ENCODE data around the gene COQ6.

COQ6 gene

DNA sequence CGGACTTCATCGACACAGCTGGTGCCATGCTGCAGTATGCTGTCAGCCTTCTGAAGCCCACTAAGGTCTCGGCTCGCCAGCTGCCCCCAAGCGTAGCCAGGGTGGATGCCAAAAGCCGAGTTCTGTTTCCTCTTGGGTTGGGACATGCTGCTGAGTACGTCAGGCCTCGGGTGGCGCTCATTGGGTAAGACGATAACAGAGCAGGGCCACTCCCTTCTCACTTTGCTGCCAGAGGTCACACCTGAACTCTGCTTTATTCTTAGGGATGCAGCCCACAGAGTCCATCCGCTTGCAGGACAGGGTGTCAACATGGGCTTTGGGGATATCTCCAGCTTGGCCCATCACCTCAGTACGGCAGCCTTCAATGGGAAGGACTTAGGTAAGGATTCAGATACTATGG, 11.1 kb downstream of the COQ6 start:
- TF ChIP-seq, protein P1, sequence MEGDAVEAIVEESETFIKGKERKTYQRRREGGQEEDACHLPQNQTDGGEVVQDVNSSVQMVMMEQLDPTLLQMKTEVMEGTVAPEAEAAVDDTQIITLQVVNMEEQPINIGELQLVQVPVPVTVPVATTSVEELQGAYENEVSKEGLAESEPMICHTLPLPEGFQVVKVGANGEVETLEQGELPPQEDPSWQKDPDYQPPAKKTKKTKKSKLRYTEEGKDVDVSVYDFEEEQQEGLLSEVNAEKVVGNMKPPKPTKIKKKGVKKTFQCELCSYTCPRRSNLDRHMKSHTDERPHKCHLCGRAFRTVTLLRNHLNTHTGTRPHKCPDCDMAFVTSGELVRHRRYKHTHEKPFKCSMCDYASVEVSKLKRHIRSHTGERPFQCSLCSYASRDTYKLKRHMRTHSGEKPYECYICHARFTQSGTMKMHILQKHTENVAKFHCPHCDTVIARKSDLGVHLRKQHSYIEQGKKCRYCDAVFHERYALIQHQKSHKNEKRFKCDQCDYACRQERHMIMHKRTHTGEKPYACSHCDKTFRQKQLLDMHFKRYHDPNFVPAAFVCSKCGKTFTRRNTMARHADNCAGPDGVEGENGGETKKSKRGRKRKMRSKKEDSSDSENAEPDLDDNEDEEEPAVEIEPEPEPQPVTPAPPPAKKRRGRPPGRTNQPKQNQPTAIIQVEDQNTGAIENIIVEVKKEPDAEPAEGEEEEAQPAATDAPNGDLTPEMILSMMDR (IDR thresholded peaks at IDR 0.05; ENCODE audit: low read depth, low read length) = no peak
- TF ChIP-seq EZH2phosphoT487 (IDR thresholded peaks at IDR 0.05; ENCODE audit: low read depth) = no peak
- H3K27me3 ChIP-seq (ENCODE audit: low read depth, low read length) = no peaks in the 10 kb centered on the region
- no peaks in the 10 kb centered on the region for H3K4me1 ChIP-seq (ENCODE audit: low read length)

DNA sequence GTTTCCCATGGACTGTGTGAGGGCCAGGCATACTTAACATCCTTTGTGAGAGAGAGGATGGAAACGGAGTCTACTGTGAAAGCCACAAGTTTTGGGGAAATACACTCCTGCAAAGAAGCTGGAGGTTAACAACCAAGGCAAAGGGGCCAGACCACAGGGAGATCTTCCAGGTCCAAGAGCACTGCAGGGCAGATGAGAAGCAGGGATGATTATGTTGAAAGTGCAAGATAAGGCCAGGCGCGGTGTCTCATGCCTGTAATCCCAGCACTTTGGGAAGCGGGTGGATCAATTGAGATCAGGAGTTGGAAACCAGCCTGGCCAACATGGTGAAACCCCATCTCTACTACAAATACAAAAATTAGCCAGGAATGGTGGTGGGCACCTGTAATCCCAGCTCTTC, 15.1 kb downstream of the COQ6 start:
- no peak overlapping the region for H3K4me3 ChIP-seq (ENCODE audit: low read length)
- H3K36me3 ChIP-seq (replicated peaks; ENCODE audit: low read depth, low read length) = peaks cover 33% of the 10 kb centered on the region
- no peak overlapping the region for H3K9ac ChIP-seq (ENCODE audit: low read length)
- H3K9me3 ChIP-seq (ENCODE audit: insufficient read depth, low read length) = no peaks in the 10 kb centered on the region
- no peak overlapping the region for H3K4me2 ChIP-seq (ENCODE audit: low read length)
- no peaks in the 10 kb centered on the region for H4K20me1 ChIP-seq (ENCODE audit: insufficient read depth, low read length)
- H2AFZ ChIP-seq (ENCODE audit: low read depth, low read length) = no peak overlapping the region
- no peak overlapping the region for H3K27ac ChIP-seq (ENCODE audit: low read length)
- TF ChIP-seq, protein P1 (IDR thresholded peaks at IDR 0.05; ENCODE audit: low read depth, low read length) = no peak
- no peak for TF ChIP-seq EZH2phosphoT487 (IDR thresholded peaks at IDR 0.05; ENCODE audit: low read depth)
- H3K27me3 ChIP-seq (ENCODE audit: low read depth, low read length) = no peaks in the 10 kb centered on the region
- H3K79me2 ChIP-seq (ENCODE audit: low read length) = no peaks in the 10 kb centered on the region
- H3K4me1 ChIP-seq (ENCODE audit: low read length) = no peaks in the 10 kb centered on the region

More for the DNA sequence above, 11.1 kb downstream of the COQ6 start:
- no peaks in the 10 kb centered on the region for H3K9me3 ChIP-seq (ENCODE audit: insufficient read depth, low read length)
- no peak overlapping the region for H2AFZ ChIP-seq (ENCODE audit: low read depth, low read length)
- no peak overlapping the region for H3K9ac ChIP-seq (ENCODE audit: low read length)
- no peak overlapping the region for H3K27ac ChIP-seq (ENCODE audit: low read length)
- H3K36me3 ChIP-seq (replicated peaks; ENCODE audit: low read depth, low read length) = peaks cover 42% of the 10 kb centered on the region
- no peak overlapping the region for H3K4me2 ChIP-seq (ENCODE audit: low read length)
- no peak overlapping the region for H3K4me3 ChIP-seq (ENCODE audit: low read length)
- H4K20me1 ChIP-seq (ENCODE audit: insufficient read depth, low read length) = no peaks in the 10 kb centered on the region
- no peaks in the 10 kb centered on the region for H3K79me2 ChIP-seq (ENCODE audit: low read length)

DNA sequence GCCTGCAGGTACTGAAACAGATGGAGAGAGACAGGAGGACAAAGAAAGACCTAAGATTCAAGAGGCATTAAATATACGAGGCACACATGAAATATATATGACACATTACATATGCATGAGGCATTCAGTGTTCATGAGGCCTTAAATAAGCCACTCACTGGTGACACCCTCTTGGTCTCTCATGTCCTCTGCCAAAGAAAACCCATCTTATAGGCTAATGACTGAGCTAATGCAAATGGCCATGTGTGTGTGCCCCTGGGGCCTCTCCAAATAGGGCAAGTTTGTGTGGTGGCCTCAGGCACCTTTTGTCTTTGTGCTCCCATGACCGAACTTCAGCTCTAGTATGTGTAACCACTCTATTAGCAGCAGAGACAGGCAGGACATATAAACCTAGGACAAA, 18.8 kb downstream of the COQ6 start:
- H3K4me2 ChIP-seq (ENCODE audit: low read length) = no peak overlapping the region
- H3K27ac ChIP-seq (ENCODE audit: low read length) = no peak overlapping the region
- no peaks in the 10 kb centered on the region for H3K79me2 ChIP-seq (ENCODE audit: low read length)
- no peak overlapping the region for H2AFZ ChIP-seq (ENCODE audit: low read depth, low read length)
- H3K9ac ChIP-seq (ENCODE audit: low read length) = no peak overlapping the region
- no peaks in the 10 kb centered on the region for H3K27me3 ChIP-seq (ENCODE audit: low read depth, low read length)
- H3K4me1 ChIP-seq (ENCODE audit: low read length) = no peaks in the 10 kb centered on the region
- H3K4me3 ChIP-seq (ENCODE audit: low read length) = no peak overlapping the region
- H3K9me3 ChIP-seq (ENCODE audit: insufficient read depth, low read length) = no peaks in the 10 kb centered on the region
- TF ChIP-seq, protein P1 (IDR thresholded peaks at IDR 0.05; ENCODE audit: low read depth, low read length) = no peak
- no peak for TF ChIP-seq EZH2phosphoT487 (IDR thresholded peaks at IDR 0.05; ENCODE audit: low read depth)
- H4K20me1 ChIP-seq (ENCODE audit: insufficient read depth, low read length) = no peaks in the 10 kb centered on the region
- peaks cover 15% of the 10 kb centered on the region for H3K36me3 ChIP-seq (replicated peaks; ENCODE audit: low read depth, low read length)

DNA sequence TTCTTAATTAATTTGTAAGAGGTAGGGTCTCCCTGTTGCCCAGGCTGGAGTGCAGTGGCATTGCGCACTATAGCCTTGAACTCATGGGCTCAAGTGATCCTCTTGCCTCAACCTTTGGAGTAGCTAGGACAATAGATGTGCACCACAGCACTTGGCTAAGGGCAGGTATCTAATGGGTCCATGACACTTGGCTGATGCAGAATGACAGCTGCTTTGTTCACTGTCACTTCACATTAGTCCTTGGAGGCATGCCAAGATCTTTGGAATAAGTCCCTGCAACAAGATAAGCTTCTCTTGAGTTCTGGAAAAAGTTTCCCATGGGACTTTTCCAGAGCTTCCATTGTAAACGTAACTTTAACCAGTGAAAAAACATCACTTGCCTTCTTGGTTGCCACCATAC, 23.4 kb downstream of the COQ6 start:
- Histone ChIP-seq H3K4me1 (ENCODE audit: low read length) (no peaks in the 10 kb centered on the region), H4K20me1 (ENCODE audit: insufficient read depth, low read length) (no peaks in the 10 kb centered on the region), H2AFZ (ENCODE audit: low read depth, low read length) (no peak overlapping the region), H3K9ac (ENCODE audit: low read length) (no peak overlapping the region), H3K9me3 (ENCODE audit: insufficient read depth, low read length) (no peaks in the 10 kb centered on the region), H3K4me3 (ENCODE audit: low read length) (no peak overlapping the region), H3K27me3 (ENCODE audit: low read depth, low read length) (no peaks in the 10 kb centered on the region), H3K27ac (ENCODE audit: low read length) (no peak overlapping the region), H3K36me3 (replicated peaks; ENCODE audit: low read depth, low read length) (peaks cover 4% of the 10 kb centered on the region), H3K79me2 (ENCODE audit: low read length) (no peaks in the 10 kb centered on the region), H3K4me2 (ENCODE audit: low read length) (no peak overlapping the region)
- TF ChIP-seq, protein P1 (IDR thresholded peaks at IDR 0.05; ENCODE audit: low read depth, low read length) = no peak
- no peak for TF ChIP-seq EZH2phosphoT487 (IDR thresholded peaks at IDR 0.05; ENCODE audit: low read depth)
